ENCODE results near the gene RTCA.
"Not testable (repeated sequence)": the region's sequence is repeated elsewhere in the genome, so short reads cannot be mapped to it uniquely, and the experiment has no call there.

Gene RTCA

DNA sequence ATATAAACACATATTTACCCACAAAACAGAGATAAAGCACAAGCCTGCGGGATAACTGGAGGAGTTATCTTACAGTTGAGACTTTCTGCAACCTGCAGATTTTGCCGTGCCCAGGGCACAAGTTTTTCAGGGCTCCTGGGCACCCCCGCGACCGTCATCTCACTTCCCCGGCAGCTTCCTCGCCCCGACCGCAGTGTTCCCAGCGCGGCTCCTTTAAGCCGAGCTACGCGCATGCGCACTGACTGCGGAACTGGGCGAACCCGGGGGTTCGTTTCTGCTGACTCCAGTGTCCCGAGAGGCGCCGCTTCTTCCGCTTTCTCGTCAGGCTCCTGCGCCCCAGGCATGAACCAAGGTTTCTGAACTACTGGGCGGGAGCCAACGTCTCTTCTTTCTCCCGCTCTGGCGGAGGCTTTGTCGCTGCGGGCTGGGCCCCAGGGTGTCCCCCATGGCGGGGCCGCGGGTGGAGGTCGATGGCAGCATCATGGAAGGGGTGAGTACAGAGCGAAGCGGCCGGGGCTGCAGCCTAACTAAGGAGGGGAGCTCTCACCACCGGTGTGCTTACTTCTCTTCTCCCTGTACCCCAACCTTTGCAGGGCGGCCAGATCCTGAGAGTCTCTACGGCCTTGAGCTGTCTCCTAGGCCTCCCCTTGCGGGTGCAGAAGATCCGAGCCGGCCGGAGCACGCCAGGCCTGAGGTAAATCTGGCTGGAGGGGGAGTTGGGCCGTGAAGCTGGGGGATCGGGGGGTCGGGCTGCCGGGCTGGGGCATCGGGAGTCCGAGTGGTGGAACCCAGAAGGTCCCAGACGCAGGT is at the start of gene RTCA:
Gene RTCA (plus strand): TSS at position 286 of the 810 bp plus-strand sequence. CDS start 160 bp downstream, at position 446.
- DNase-seq (ENCODE audit: low read depth in 3 of 3): peak; percentile 86 to 92 (median 87)

DNA sequence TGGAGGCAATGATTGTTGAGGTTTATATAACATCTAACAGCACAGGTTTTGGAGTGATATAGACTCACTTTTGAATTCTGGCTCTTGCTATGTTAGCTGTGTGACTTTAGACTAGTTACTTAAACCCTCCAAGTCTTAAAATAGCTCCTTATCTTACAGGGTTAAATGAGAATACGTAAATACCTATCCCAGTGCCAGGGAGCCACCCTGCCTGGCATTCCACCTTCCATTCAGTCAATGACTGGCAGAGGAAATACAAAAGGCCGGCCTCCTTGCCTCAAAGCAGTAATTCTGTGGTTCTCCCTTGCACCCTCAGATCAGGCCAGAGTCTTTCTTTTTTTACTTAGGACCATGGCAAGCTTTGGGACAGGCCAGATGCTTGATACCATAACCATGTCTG is 48.2 kb upstream of the RTCA start:
- DNase-seq (ENCODE audit: low read depth in 3 of 3): no peak

DNA sequence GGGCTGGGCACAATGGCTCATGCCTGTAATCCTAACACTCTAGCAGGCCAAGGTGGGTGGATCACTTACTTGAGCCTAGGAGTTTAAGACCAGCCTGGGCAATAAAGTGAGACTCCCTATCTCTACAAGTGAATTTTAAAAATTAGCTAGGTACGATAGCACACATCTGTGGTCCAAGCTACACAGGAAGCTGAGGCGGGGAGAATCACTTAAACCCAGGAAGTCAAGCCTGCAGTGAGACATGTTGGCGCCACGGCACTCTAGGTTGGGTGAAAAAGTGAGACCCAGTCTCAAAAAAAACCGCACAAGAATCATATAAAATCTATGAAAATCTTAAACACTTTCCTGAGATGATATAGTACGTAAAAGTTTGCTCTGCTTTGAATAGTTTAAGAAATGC is 46.6 kb upstream of the RTCA start:
- no peak for DNase-seq (ENCODE audit: low read depth in 3 of 3)

DNA sequence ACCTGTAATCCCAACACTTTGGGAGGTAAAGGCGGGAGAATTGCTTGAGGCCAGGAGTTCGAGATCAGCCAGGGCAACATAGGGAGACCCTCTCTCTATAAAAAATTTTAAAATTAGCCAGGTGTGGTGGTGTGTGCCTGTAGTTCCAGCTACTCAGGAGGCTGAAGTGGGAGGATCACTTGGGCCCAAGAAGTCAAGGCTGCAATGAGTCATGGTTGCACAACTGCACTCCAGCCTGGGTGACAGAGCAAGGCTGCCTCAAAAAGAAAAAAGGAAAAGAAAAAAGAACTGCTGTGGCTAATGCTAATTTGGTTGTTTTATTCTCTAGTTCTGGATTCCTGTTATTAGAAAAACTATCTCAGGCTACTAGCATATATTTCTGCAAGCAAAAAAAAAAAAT is 46.1 kb upstream of the RTCA start:
- no peak for DNase-seq (ENCODE audit: low read depth in 3 of 3)

DNA sequence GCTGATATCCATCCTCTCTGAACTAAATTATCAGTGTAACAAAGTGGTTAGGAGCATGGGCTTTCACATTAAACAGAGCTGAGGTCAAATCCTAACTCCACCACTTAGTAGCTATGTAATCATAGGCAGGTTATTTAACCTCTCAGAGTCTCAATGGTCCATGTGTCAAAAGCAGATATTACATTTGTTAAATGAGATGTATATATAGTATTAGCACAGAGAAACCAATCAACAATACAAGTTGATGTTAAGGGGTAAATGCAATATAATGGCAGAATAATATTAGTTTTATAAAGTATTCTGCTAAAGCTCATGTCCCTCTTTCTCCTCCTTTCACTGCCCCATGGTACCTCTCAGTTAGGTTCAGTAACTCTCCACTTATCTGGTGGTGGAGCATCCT is 43.6 kb upstream of the RTCA start:
- DNase-seq (ENCODE audit: low read depth in 3 of 3): no peak

DNA sequence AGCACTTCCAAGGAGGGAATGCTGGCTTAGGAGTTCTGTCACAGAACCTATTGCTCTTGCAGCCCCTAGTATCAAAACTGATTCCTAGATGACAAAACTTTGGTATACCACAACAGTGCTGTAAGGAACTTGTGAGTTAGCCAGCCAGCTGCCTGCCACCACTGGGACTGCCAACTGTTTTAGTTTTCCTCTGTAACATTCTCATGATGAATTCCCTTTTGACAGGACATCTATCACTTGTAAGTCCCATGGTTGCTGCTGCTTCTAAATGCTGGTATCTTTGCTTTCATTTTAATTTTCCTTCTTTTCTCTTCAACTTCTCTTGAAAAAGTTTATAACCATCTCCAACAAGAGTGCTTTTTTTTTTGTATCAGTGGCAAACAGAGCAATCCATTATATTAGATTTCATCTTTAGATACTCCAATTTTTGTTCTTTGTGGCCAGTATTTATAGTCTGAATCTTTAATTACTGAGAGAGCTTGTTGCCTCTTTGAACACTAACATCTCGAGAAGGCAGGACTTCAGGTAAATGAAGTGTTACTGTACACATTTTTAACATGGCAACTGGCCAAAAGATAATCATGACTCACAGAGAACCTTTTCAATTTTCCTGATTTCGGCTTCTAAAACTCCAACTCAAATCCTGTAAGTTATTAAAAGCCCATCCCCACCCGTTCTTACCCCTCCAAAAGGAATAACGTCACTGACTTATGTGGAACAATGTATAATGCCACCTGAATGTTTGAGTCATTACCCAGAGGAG is 36.2 kb upstream of the RTCA start:
- no peak for DNase-seq (ENCODE audit: low read depth in 3 of 3)

DNA sequence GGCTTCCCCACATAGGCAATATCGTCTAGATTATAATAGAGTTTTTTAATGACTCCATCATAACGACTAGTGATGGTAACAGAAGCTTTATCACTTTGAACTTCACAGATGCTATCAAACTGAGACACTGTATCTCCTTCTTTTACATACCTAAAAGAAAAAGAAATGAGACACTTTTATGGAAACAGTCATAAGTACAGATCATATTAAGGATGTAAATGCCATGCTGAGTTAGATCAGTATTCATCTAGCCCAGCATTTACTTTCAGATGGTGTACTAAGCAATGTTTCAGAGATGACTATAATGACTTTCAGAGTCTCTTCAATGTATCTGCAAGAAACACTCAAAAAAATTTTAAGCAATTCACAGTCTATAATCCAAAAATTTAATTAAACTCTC is 35.3 kb upstream of the RTCA start:
- no peak for DNase-seq (ENCODE audit: low read depth in 3 of 3)

DNA sequence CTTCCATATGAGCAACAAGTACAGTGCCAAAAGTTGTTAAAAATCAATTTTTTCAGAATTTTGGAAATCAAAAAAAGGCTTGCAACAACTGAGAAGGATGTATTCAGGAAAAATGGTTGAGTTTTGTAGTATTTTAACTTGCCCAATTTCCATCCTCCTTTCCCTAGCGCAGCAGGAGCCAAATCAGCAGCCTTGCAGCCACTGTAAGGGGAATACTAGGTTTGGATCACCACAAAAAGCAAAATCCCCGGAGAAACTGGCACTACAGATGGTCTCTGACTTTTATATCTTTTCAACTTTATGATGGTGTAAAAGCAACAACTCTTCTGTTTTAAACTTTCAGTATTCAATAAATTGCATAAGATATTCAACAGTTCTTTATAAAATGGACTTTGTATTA is 34.3 kb upstream of the RTCA start:
- DNase-seq (ENCODE audit: low read depth in 3 of 3): no peak

DNA sequence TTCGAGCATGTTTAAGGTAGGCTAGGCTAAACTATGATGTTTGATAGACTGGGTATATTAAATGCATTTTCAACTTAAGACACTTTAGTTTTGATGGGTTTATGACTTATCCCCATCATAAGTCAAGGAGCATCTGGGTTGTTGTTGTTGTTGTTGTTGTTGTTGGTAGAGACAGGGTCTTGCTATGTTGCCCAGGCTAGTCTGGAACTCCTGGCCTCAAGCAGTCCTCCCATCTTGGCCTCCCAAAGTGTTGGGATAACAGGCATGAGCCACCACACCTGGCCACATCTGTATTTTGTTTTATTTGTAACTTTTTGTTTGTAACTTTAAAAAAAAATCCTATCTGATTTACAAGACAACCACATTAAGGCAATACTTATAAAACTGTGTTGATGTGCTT is 33.9 kb upstream of the RTCA start:
- DNase-seq (ENCODE audit: low read depth in 3 of 3): no peak

DNA sequence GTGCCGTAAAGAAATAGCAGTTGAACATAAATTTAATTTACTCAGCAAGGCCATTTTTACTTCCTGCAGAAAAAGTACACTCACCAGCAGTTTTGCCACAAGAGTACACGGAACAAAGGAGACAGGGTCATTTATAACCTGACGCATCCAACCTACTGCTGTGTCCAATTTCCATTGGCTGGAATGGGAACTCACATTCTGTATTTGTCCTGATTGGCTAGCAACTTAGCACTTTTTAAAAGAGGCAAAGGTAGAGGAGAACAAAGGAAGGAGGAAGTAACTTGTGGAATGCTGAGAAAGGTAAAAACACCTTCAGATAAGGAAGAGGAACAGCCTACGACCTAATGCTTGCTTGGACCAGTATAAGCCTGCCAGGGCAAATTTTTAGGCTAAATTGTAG is 32.5 kb upstream of the RTCA start:
- not testable (repeated sequence) for DNase-seq (ENCODE audit: low read depth in 3 of 3)

DNA sequence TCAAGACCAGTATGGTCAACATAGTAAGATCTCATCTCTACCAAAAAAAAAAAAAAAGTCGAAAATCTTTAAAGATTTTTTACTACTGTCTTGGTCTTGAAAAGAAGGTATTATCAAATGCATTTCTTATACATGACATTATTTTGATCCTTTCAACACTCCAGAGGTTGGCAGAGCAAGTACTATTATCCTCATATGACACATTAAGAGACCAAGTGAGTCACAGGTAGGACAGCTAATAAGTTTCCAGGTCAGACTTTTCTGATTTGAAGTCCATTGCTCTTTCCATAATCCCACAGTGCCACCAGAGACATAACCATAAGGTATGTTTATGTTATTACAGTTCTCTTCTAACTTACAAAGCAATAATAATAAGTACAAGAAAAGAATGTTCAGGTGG is 31.6 kb upstream of the RTCA start:
- DNase-seq (ENCODE audit: low read depth in 3 of 3): no peak

DNA sequence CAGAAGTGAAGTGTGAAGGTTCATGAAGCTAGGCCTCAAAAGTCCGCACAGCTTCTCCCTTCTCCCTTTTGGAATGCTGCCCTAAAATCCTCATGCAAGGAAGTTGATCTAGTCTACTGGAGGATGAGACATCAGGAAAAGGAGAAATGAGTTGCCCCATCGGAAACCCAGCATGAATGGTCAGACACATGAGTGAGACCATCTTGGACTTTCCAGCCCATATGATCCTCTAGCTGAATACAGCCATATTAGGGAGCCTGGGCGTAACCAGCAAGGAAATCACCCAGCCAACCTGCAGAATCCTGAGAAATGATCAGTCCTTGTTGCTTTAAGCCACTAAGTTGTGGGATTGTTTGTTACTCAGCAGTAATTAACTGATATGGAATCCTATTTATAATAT is 28.9 kb upstream of the RTCA start:
- DNase-seq (ENCODE audit: low read depth in 3 of 3): no peak

DNA sequence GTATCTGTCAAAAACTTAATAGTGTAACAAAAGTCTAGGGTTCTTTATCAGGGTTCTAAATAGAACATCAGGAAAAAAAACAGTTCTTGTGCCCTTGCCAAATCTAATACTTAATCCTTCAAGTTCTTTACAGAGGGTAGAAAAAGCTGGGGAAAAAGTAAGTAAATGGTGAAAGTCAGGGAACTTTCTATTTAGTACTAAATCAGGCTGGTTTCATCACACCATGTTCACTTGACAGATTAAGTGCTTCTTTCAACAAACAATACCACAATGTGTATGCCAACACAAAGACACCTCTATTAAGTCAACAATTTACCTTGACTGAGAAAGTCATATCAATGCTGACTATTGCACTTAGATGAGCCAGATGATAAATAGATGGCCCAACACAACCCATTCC is 26.1 kb upstream of the RTCA start:
- no peak for DNase-seq (ENCODE audit: low read depth in 3 of 3)

DNA sequence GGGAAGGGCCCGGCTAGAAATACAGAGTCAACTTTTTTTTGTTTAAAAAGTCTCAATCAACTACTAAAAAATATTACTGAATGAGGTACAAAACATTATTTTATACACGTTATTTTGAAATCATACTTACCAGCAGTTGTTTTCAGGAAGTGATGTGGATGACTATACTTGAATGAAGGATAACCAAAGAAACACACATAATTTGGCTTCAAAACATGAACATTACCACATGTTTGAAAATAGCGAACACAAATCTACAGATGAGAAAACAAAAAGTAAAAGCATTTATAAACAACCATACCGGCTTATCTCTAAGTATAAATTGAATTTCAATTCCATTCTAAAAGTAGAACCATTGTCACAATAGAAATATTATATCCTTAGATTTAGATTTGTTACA is 25.4 kb upstream of the RTCA start:
- DNase-seq (ENCODE audit: low read depth in 3 of 3): no peak

DNA sequence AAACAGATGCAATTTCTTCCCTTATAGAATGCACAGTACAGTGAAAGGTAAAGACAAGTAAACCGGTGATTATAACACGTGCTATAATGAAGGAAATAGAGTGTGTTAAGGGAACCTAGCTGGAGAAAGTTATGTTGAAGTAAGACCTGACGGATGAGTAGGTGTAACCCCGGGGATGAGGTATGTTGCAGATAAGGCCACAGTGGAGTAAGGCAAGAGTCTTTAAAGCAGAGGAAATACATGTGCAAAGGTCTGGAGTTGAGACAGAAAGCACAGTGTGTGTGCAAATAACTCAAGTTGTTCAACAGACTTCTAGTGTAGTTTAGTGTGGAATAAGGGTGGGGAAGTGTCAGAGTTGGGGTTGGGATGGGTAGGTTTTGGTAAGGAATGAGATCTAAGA is 19.3 kb upstream of the RTCA start:
- DNase-seq (ENCODE audit: low read depth in 3 of 3): no peak

DNA sequence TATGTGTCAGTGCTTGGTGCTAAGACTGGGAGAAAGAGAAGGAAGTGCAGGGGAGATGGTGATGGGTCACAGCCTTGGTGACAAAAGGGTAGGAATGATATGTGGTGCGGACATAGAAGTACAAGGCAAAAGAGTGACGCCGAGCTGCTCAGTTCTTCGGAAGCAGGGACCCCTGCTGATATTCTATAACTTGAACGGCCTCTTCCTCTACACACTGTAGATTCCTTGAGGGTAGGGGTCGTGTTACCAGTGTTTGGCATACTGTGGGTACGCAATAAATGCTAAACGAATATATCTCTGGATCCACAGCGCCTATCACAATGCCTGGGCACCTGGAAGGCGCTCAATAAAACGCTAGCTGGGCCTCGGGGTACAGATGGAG is 16.9 kb upstream of the RTCA start:
- no peak for DNase-seq (ENCODE audit: low read depth in 3 of 3)

DNA sequence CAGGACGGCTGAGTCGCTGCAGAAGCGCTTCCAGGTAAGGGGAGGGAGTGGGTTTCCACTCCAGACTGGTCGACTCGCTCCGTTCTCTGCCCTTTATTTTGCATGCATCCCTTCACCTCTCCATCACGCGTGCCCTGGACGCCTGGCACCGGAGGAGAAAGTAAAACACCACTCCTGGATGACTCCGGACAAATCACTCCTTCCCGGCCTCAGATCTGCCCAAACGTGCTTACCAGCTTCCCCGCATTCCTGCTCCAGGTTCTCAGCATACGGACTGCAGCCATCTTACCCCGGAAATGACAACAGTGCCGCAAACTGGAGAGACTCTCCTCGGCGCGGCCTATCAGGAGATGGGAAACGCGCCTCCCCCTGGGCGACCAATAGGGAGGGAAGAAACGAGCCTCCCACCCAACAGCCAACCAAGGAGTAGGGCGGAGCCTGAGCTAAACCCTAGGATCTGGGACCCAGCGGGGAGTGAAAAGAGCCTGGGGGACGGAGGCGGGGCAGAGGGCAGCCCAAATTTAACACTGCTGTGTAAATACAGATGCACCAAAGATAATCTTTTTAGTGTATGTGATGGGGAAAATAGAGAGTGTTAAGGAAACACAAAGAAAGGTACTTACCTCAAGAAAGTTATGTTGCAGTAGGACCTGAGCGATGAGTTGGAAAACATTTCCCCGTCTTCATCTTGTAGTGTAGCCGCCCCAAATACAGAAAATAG is 16.3 kb upstream of the RTCA start, which contains the start of gene DBT:
Gene DBT (minus strand): TSS at position 298 of the 721 bp plus-strand sequence. CDS start 14 bp downstream, at position 284.
- DNase-seq (ENCODE audit: low read depth in 3 of 3): peak; percentile 70 to 82 (median 78)

DNA sequence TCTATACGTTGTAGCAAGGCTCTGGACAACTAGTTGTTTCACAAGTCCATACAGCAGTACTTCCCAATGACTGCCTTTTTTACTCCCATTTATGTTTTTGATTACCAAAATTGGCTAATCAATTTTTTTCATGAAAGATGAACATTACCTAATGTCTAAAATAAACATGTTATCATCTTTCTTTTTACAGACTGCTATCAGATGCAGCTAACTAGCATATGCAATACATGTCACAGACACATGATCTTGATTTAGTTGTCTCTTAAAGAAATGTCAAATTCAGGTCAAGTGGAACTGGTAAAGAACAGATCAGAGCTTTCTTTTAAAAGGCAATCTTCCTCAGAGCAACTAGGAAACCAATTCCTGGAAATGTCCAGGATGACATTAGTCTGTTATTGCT is 15.8 kb upstream of the RTCA start:
- DNase-seq (ENCODE audit: low read depth in 3 of 3): no peak

DNA sequence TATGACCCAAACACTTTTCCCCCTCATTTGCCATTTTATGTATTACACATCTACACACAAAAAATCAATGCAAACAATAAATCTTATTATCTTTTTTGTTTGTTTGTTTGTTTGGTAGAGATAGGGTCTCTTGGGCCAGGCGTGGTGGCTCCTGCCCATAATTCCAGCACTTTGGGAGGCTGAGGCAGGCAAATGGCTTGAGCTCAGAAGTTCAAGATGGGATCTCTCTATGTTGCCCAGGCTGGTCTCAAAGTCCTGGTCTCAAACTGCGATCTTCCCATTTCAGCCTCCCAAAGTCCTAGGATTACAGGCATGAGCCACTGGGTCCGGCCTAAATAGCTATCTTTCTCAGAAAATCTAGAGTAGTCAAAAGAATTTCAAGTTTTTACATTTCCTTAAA is 15.2 kb upstream of the RTCA start:
- DNase-seq (ENCODE audit: low read depth in 3 of 3): no peak

DNA sequence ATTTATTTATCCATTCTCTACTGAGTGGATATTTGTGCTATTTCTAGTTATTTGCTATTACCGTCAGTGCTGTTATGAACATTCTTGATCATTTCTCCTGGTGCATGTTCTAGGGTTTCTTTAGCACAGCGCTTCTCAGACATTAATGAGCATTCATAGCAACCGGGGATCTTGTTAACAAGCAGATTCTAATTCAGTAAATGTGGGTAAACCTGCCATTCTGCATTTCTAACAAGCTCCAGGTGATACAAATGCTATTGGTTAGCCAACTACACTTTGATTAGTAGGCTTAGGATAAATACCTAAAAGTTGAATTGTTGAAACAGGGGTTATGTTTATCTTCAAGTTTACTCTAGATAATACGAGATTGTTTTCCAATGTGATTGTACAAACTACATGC is 13.1 kb upstream of the RTCA start:
- DNase-seq (ENCODE audit: low read depth in 3 of 3): no peak

DNA sequence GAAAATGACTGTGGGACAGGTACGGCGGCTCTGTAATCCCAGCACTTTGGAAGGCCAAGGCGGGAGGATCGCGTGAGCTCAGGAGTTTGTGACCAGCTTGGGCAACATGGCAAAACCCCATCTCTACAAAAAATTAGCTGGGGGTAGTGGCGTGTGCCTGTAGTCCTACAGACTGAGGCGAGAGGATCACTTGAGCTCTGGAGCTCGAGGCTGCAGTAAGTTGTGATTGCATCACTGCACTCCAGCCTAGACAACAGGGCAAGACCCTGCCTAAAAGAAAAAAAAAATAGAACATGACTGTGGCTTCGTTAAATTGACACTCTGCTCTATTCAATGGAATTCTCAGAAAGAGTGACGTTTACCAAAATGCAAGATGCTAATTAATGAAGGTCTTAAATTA is 12.5 kb upstream of the RTCA start:
- DNase-seq (ENCODE audit: low read depth in 3 of 3): no peak

DNA sequence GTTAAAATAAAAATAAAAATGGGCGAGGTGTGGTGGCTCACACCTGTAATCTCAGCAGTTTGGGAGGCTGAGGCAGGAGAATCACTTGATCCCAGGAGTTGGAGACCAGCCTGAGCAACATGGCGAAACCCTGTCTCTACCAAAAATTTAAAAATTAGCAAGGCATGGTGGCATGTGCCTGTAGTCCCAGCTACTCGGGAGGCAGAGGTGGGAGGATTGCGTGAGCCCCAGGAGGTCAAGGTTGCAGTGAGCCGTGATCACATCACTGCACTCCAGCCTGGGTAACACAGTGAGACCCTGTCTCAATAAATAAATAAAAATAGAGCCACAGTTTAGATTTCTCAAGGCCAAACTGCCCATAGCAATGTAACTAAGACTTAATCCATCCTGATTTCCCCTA is 9.7 kb upstream of the RTCA start:
- not testable (repeated sequence) for DNase-seq (ENCODE audit: low read depth in 3 of 3)

DNA sequence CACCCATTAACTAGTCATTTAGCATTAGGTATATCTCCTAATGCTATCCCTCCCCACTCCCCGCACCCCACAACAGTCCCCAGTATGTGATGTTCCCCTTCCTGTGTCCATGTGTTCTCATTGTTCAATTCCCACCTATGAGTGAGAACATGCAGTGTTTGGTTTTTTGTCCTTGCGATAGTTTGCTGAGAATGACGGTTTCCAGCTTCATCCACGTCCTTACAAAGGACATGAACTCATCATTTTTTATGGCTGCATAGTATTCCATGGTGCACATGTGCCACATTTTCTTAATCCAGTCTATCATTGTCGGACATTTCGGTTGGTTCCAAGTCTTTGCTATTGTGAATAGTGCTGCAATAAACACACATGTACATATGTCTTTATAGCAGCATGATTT is 7.6 kb upstream of the RTCA start:
- not testable (repeated sequence) for DNase-seq (ENCODE audit: low read depth in 3 of 3)

Data from stimulated activated CD4-positive, alpha-beta T cell treated with anti-CD3 and anti-CD28 coated beads, TNF-alpha, amount 100 ng/mL, for 4 hours (primary cell).